GM12872 (cell line): ENCODE data around the gene KIRREL3.
A peak's percentile ranks its signal among the peaks of the same experiment; 100 is the strongest.

Source experiments
- CTCF ChIP-seq: IDR thresholded peaks from 3 replicates; pipeline ENCODE4 v1.5.1; 2011; ENCODE audit warnings: low read depth, mild to moderate bottlenecking, low read length, moderate library complexity; ENCODE audit not compliant: insufficient read depth

The KIRREL3 gene

DNA sequence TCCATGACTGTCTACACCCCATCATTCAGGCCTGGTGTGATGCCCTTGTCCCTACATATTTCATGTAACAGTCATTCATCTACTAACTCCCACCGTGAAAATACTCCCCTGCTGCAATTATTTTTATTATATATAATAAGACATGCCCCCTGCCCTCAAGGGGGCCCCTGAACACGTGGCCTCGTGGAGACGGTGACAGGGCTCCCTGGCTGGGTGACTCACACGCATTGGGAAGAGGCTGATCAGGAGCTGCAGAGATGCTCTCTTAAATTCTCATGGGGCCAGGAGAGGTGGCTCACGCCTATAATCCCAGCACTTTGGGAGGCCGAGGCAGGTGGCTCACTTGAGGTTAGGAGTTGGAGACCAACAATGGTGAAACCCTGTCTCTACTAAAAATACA, 556.5 kb downstream of the KIRREL3 start:
- TF ChIP-seq CTCF, result no peak

DNA sequence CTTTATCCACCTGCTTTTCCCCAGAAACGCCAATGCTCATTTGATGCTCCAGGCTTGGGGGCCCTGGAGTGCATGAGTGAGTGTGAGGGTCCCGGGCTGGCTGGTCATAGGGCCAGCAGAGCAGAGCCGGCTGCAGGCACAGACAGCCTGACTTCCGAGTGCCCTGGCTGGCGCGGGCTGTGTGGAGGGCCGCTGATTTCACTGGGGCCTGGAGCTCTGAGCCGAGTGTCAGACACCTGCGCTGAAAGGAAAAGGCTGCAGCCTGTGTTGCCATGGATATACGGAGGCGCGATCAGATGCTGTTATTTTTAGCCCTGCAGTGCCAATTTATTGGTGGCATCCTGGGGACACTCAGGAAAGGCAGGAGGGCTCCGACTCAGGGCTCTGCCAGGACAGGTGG, 557.5 kb downstream of the KIRREL3 start:
- no peak for TF ChIP-seq CTCF

DNA sequence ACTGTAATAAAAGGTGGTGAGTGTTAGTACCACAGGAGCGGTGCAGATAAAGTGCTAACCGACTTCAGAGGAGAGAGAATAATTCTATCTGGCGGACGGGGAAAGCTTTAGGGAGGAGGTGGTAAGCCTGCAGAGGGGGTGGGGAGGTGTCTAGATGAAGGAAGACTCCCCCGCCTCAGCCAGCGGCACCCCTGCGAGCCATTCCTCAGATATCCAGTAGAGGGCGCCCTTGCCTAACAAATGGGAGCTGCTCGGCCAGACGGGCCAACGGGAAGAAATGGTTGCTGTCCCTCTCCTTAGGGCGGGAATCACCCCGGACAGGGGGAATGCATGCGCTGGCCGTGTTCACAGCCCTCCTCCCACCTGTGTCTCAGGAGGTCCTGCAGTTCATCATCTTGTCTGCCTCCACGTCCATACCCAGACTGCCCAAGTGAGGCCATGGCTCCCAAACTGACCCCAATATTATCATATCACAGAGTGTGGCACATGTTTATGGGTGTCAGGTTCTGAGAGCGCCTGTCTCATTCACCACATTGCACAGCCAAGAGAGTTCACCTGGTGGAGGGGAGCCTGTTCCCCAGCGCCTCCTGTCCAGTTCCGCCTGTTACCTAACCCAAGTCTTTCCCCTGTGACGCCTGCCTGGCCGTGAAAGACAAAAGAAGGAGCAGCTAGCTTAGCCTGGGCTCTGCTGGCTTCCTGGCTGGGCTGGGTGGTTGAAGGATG, 559.6 kb downstream of the KIRREL3 start:
- peak; percentile 90 for TF ChIP-seq CTCF

GRCh38 chr11:126440276-126440675, 560.3 kb downstream of the KIRREL3 start:
- TF ChIP-seq CTCF, result no peak

GRCh38 chr11:126438691-126439090, 561.9 kb downstream of the KIRREL3 start:
- TF ChIP-seq CTCF, result no peak

DNA sequence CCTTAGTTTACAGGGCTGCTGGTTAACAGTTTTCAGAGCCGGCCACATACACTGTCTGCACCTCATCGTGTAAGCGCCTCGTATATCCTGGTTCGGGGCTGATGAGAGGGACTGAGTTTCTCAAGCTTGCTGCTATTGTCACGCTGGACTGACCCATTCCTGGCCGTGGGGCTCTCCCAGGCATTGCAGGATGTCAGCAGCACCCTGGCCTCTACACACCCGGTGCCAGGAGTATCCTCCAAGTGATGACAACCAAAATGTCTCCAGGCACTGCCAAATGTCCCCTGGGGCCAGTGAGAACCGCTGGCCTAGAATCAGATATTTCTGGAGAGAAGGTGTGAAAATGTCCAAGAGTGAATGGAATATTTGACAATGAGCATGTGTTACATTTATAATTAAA, 562.3 kb downstream of the KIRREL3 start:
- TF ChIP-seq CTCF, result no peak

- TF ChIP-seq CTCF, result no peak
Observed at GRCh38 chr11:126437731-126438130, 562.8 kb downstream of the KIRREL3 start.
